ENCODE results near the gene SPATS2L. TPM values are rescaled to one million over a fixed set of nuclear protein-coding genes. Genes with fewer than 3 reads are reported as not detected.

SPATS2L gene
- total RNA-seq, 1 experiment from 2014 or later: 174 TPM

- peaks cover 50% of the 10 kb centered on the region for H3K36me3 ChIP-seq (ENCODE audit: low read depth, low read length)
- H3K4me3 ChIP-seq (ENCODE audit: low read length): no peak overlapping the region
- ATAC-seq (no peak), DNase-seq (no peak)
- no peaks in the 10 kb centered on the region for H3K27me3 ChIP-seq (ENCODE audit: low read length)
- H4K20me1 ChIP-seq (ENCODE audit: low read length): no peaks in the 10 kb centered on the region
- H3K9me3 ChIP-seq (ENCODE audit: low read length): no peaks in the 10 kb centered on the region
- peaks cover 62% of the 10 kb centered on the region for H3K79me2 ChIP-seq (ENCODE audit: low read length)
- peaks cover 22% of the 10 kb centered on the region for H3K4me1 ChIP-seq (ENCODE audit: insufficient read depth, low read length)
- H3F3A ChIP-seq (ENCODE audit: low read length, unreplicated experiment): no peaks in the 10 kb centered on the region
- intact Hi-C loops (cut with micrococcal nuclease): no loop called here
- no peak overlapping the region for H2AFZ ChIP-seq (ENCODE audit: low read length)
- CTCF ChIA-PET: no interaction called here
- H3K4me2 ChIP-seq (ENCODE audit: low read length): no peak overlapping the region
- no peak overlapping the region for H3K27ac ChIP-seq (ENCODE audit: low read length)
- H3K9me2 ChIP-seq (replicated peaks; ENCODE audit: low read length): no peaks in the 10 kb centered on the region
- BruUV-seq (replicated peaks): no TSS peak
- POLR2A ChIA-PET (ENCODE audit: unreplicated experiment): no interaction called here
- TF ChIP-seq EZH2 (IDR thresholded peaks at IDR 0.05; ENCODE audit: low read length, unreplicated experiment) (no peak), EZH2phosphoT487 (IDR thresholded peaks at IDR 0.05; ENCODE audit: borderline replicate concordance, low read length) (no peak), CTCF (conservative IDR thresholded peaks at IDR 0.05; ENCODE audit: low read depth, low read length) (no peak)
- no peak overlapping the region for H3K9ac ChIP-seq (ENCODE audit: low read length)
These were observed 86.7 kb downstream of the SPATS2L start for GRCh38 chr2:200393191-200393590.

- Histone ChIP-seq H3K9ac (ENCODE audit: low read length) (no peak overlapping the region), H3K27ac (ENCODE audit: low read length) (no peak overlapping the region), H3K9me2 (replicated peaks; ENCODE audit: low read length) (no peaks in the 10 kb centered on the region), H3K4me1 (ENCODE audit: insufficient read depth, low read length) (peaks cover 31% of the 10 kb centered on the region), H3K36me3 (ENCODE audit: low read depth, low read length) (peaks cover 44% of the 10 kb centered on the region), H3K27me3 (ENCODE audit: low read length) (no peaks in the 10 kb centered on the region), H3K4me2 (ENCODE audit: low read length) (no peak overlapping the region), H2AFZ (ENCODE audit: low read length) (no peak overlapping the region), H4K20me1 (ENCODE audit: low read length) (no peaks in the 10 kb centered on the region), H3F3A (ENCODE audit: low read length, unreplicated experiment) (no peaks in the 10 kb centered on the region), H3K4me3 (ENCODE audit: low read length) (no peak overlapping the region), H3K9me3 (ENCODE audit: low read length) (no peaks in the 10 kb centered on the region), H3K79me2 (ENCODE audit: low read length) (peaks cover 63% of the 10 kb centered on the region)
- no peak for DNase-seq
- BruUV-seq (replicated peaks): no TSS peak
- TF ChIP-seq EZH2phosphoT487 (IDR thresholded peaks at IDR 0.05; ENCODE audit: borderline replicate concordance, low read length) (no peak), CTCF (conservative IDR thresholded peaks at IDR 0.05; ENCODE audit: low read depth, low read length) (no peak), EZH2 (IDR thresholded peaks at IDR 0.05; ENCODE audit: low read length, unreplicated experiment) (no peak)
- POLR2A ChIA-PET (ENCODE audit: unreplicated experiment): no interaction called here
- ATAC-seq: no peak
- intact Hi-C loops (cut with micrococcal nuclease): no loop called here
- CTCF ChIA-PET: no interaction called here
These were observed 87.6 kb downstream of the SPATS2L start for GRCh38 chr2:200394045-200394444.

- Histone ChIP-seq H3K9ac (ENCODE audit: low read length) (peak overlapping the region; percentile 19), H3K27me3 (ENCODE audit: low read length) (no peaks in the 10 kb centered on the region), H3K4me2 (ENCODE audit: low read length) (peak overlapping the region; percentile 15), H3K27ac (ENCODE audit: low read length) (peak overlapping the region; percentile 79), H3K9me3 (ENCODE audit: low read length) (no peaks in the 10 kb centered on the region), H3F3A (ENCODE audit: low read length, unreplicated experiment) (no peaks in the 10 kb centered on the region), H3K4me1 (ENCODE audit: insufficient read depth, low read length) (peaks cover 42% of the 10 kb centered on the region), H3K36me3 (ENCODE audit: low read depth, low read length) (peaks cover 34% of the 10 kb centered on the region), H2AFZ (ENCODE audit: low read length) (no peak overlapping the region), H3K9me2 (replicated peaks; ENCODE audit: low read length) (no peaks in the 10 kb centered on the region), H4K20me1 (ENCODE audit: low read length) (no peaks in the 10 kb centered on the region), H3K4me3 (ENCODE audit: low read length) (no peak overlapping the region), H3K79me2 (ENCODE audit: low read length) (peaks cover 75% of the 10 kb centered on the region)
- peak; percentile 45 for DNase-seq
- TF ChIP-seq EZH2 (IDR thresholded peaks at IDR 0.05; ENCODE audit: low read length, unreplicated experiment): no peak
- TF ChIP-seq CTCF (conservative IDR thresholded peaks at IDR 0.05; ENCODE audit: low read depth, low read length): no peak
- TF ChIP-seq EZH2phosphoT487 (IDR thresholded peaks at IDR 0.05; ENCODE audit: borderline replicate concordance, low read length): no peak
- BruUV-seq (replicated peaks): no TSS peak
- ChIA-PET CTCF (no interaction called here), POLR2A (ENCODE audit: unreplicated experiment) (no interaction called here)
- ATAC-seq: peak; percentile 21; the same call in 1 of the 2 replicates
- intact Hi-C loops (cut with micrococcal nuclease): no loop called here
These were observed 90.3 kb downstream of the SPATS2L start for GRCh38 chr2:200396781-200397242.
